AG04450 (cell line): Measurements from ENCODE around the gene HS6ST3. TPM values are rescaled to one million over a fixed set of nuclear protein-coding genes. Genes with fewer than 3 reads are reported as not detected.

Source experiments
- CTCF ChIA-PET: fragments of 300-600, 350-600 bp; formaldehyde crosslinking; extraction: SDS; loops from one replicate; lab custom pipeline; 2022; ENCODE audit warnings: antibody characterized with exemption, inconsistent platforms; lab: Charles Lee
- POLR2A ChIA-PET: fragments of 350-600 bp; formaldehyde crosslinking; extraction: SDS; loops from one replicate; lab custom pipeline; 2021; ENCODE audit warnings: antibody characterized with exemption, inconsistent platforms; lab: Yijun Ruan, JAX
- DNase-seq: peaks from one replicate; pipeline ENCODE4 v3.0.0-alpha.2; 2011; ENCODE audit warnings: low read depth, low spot score
- H3K27ac ChIP-seq: one replicate; pipeline ENCODE4 v1.5.1; 2012; ENCODE audit warnings: low read depth, low read length, control low read depth
- H3K27me3 ChIP-seq: one replicate; pipeline ENCODE4 v1.6.0; 2012; ENCODE audit warnings: low read length; ENCODE audit not compliant: control insufficient read depth, insufficient read depth
- H3K4me3 ChIP-seq: 2 replicates; pipeline ENCODE4 v1.5.1; 2011; ENCODE audit warnings: mild to moderate bottlenecking, low read depth, low read length, control low read depth
- H3K9me3 ChIP-seq: 2 replicates; pipeline ENCODE4 v1.5.1; 2012; ENCODE audit warnings: low read length; ENCODE audit not compliant: control insufficient read depth, insufficient read depth
- polyA plus RNA-seq: library from polyadenylated mRNA; depleted of rRNA; stranded (reverse); fragments of >200 nt; gene quantifications from 2 replicates; pipeline ENCODE4 v1.2.3, GENCODE V29; 2011
- TF ChIP-seq, protein P1 (sequence below): IDR thresholded peaks from 2 replicates; pipeline ENCODE4 v1.5.1; 2011; ENCODE audit warnings: low read depth, low read length, control low read depth, inconsistent platforms

Gene HS6ST3
- polyA plus RNA-seq, 1 experiment: not detected

DNA sequence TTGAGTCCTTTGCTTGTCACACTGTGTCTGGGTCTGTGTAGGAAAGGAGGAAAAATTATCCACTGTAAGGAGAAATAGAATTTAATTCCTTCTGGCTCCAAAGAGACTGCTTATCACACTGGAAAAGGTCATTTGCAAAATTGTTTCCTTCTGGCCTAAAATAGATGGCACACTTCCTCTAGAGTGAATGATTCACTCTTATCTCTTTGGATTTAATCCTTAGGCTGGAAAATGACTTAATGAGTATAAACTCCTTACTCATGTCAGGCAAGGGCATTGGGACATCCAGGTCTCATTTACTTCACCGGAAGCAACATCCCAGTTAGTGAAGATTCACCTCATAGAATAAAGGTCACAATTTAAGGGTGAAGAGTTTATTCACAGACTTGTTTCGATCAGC, 610.8 kb downstream of the HS6ST3 start:
- TF ChIP-seq, protein P1, sequence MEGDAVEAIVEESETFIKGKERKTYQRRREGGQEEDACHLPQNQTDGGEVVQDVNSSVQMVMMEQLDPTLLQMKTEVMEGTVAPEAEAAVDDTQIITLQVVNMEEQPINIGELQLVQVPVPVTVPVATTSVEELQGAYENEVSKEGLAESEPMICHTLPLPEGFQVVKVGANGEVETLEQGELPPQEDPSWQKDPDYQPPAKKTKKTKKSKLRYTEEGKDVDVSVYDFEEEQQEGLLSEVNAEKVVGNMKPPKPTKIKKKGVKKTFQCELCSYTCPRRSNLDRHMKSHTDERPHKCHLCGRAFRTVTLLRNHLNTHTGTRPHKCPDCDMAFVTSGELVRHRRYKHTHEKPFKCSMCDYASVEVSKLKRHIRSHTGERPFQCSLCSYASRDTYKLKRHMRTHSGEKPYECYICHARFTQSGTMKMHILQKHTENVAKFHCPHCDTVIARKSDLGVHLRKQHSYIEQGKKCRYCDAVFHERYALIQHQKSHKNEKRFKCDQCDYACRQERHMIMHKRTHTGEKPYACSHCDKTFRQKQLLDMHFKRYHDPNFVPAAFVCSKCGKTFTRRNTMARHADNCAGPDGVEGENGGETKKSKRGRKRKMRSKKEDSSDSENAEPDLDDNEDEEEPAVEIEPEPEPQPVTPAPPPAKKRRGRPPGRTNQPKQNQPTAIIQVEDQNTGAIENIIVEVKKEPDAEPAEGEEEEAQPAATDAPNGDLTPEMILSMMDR: no peak
- CTCF ChIA-PET: no interaction called here
- Histone ChIP-seq H3K27ac (no peak overlapping the region), H3K27me3 (no peaks in the 10 kb centered on the region), H3K9me3 (peaks cover 6% of the 10 kb centered on the region), H3K4me3 (no peak overlapping the region)
- POLR2A ChIA-PET: no interaction called here
- DNase-seq: no peak

DNA sequence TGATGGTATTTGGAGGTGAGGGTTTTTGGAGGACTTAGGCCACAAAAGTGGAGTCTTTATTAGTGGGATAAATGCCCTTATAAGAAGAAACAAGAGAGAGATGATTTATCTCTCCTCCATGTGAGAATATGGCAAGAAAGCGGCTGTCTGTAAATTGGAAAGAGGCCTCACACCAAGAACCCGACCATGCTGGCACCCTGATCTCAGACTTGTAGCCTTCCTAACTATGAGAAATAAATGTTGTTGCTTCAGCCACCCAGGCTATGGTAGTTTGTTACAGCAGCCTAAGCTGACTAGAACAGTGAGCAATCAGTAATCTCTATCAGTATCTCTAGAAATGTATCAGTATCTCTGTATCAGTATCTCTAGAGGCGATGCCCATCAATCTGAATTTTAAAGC, 617.2 kb downstream of the HS6ST3 start:
- CTCF ChIA-PET: no interaction called here
- peaks cover 10% of the 10 kb centered on the region for H3K9me3 ChIP-seq

DNA sequence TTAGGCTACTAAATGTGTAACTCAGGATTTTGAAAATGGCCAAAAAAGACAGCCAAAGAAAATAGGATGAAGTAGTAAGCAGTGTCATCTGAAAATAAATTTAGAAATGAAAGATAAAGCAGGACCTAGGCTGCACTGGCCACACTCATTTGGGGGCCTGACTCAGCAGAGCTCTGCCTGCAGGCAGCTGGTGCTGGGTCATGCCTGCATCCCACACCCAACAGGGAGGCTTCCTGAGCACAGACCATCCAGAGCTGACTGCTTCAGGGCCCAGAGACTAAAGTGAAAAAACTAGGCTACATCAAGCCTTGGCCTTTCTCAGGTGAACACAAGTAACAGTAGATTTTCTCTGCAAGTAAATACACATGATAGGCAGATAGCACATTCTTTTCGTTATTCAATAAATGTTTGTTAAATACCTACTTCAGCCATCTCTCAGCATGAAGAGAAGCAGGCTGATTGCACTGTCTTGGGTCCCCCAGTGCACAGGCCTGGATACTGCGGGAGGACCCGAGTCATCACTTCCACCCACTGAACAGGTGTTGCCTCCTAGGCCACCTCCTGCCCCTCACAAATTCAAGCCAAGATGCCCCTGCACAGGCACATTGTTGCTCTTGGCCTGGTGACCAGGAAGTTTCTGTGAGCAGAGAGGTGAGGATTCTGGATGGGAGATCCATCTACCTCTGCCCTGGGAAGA, 620.4 kb downstream of the HS6ST3 start:
- Histone ChIP-seq H3K4me3 (no peak overlapping the region), H3K27me3 (no peaks in the 10 kb centered on the region), H3K9me3 (peaks cover 14% of the 10 kb centered on the region), H3K27ac (no peak overlapping the region)
- TF ChIP-seq, protein P1: no peak
- no peak for DNase-seq
- POLR2A ChIA-PET: no interaction called here
- CTCF ChIA-PET: no interaction called here

More for the DNA sequence above, 617.2 kb downstream of the HS6ST3 start:
- TF ChIP-seq, protein P1: no peak
- H3K27ac ChIP-seq: no peak overlapping the region
- no peak for DNase-seq
- POLR2A ChIA-PET: no interaction called here
- H3K27me3 ChIP-seq: no peaks in the 10 kb centered on the region
- H3K4me3 ChIP-seq: no peak overlapping the region

DNA sequence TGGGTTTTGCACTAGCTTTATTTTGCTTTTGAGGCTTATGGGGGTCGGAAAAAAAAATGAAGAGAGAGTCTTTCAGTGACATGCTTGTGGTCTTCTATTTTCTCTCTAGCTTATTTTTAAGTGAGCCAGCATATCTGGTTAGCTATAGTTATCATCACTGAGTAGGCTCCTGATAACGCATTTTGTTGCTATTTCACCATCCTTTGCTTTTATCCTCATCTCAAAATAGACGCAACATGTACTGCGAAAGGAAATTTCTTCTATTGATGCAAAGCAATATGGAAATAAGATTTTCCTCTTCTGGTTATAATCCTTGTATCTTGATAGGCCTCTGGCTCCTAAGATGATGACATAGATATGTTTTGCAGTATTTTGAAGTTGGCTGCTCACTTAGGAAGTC, 630.5 kb downstream of the HS6ST3 start:
- H3K27ac ChIP-seq: no peak overlapping the region
- POLR2A ChIA-PET: no interaction called here
- no peak for DNase-seq
- TF ChIP-seq, protein P1: no peak
- peaks cover 10% of the 10 kb centered on the region for H3K9me3 ChIP-seq
- CTCF ChIA-PET: no interaction called here
- H3K4me3 ChIP-seq: no peak overlapping the region
- no peaks in the 10 kb centered on the region for H3K27me3 ChIP-seq

DNA sequence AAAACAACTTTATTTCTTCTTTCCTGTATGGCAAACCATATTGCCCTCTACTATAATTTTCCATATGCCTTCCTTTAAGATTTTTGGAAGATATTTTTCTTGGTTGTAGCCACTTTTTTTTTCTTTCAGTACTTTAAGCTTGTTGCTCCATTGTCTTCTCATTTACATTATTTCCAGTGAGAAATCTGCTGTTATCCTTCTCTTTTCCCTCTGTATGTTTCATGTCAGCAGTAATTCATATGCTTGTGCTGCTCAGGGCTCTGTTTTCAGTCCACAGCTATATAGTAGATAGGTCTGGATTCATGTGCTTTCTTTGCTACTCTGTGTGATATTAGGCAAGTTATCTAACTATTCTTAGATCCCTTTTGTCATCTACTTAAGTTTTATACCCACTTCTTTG, 636.7 kb downstream of the HS6ST3 start:
- DNase-seq: no peak
- CTCF ChIA-PET: no interaction called here
- H3K4me3 ChIP-seq: no peak overlapping the region
- H3K9me3 ChIP-seq: peaks cover 23% of the 10 kb centered on the region
- POLR2A ChIA-PET: no interaction called here
- H3K27ac ChIP-seq: no peak overlapping the region
- H3K27me3 ChIP-seq: no peaks in the 10 kb centered on the region
- TF ChIP-seq, protein P1: no peak
